DOHH2 (cell line): Measurements from ENCODE around the gene PAPOLB.
A peak's percentile ranks its signal among the peaks of the same experiment; 100 is the strongest.

ENCODE experiments used
- H3F3A ChIP-seq: fragments of 200-600 bp; sonication (generic), shearing (Covaris generic); 2 replicates; pipeline ENCODE4 v1.6.0; 2016; ENCODE audit warnings: antibody characterized with exemption, mild to moderate bottlenecking; ENCODE audit not compliant: control insufficient read depth, insufficient read depth
- H3K27ac ChIP-seq: fragments of 200-600 bp; sonication (generic); 2 replicates; pipeline ENCODE4 v1.5.1; 2014; ENCODE audit warnings: low read depth, mild to moderate bottlenecking, low read length, moderate library complexity
- H3K27me3 ChIP-seq: fragments of 200-600 bp; sonication (generic); 2 replicates; pipeline ENCODE4 v1.6.1; 2014; ENCODE audit warnings: mild to moderate bottlenecking, low read length, mixed read lengths; ENCODE audit not compliant: control insufficient read depth
- H3K36me3 ChIP-seq: fragments of 200-600 bp; sonication (generic); 2 replicates; pipeline ENCODE4 v1.6.1; 2014; ENCODE audit warnings: mild to moderate bottlenecking, low read length, moderate library complexity, mixed read lengths; ENCODE audit not compliant: control insufficient read depth
- H3K4me1 ChIP-seq: fragments of 200-600 bp; sonication (generic); 2 replicates; pipeline ENCODE4 v1.6.1; 2014; ENCODE audit warnings: mild to moderate bottlenecking, low read length, mixed read lengths; ENCODE audit not compliant: control insufficient read depth
- H3K4me2 ChIP-seq: fragments of 200-600 bp; sonication (generic); 2 replicates; pipeline ENCODE4 v1.6.0; 2014; ENCODE audit warnings: mild to moderate bottlenecking, low read length, moderate library complexity
- H3K4me3 ChIP-seq: fragments of 200-600 bp; sonication (generic); 2 replicates; pipeline ENCODE4 v1.5.1; 2014; ENCODE audit warnings: mild to moderate bottlenecking, low read length, mixed read lengths
- H3K79me2 ChIP-seq: fragments of 200-600 bp; sonication (generic); 2 replicates; pipeline ENCODE4 v1.6.1; 2014; ENCODE audit warnings: mild to moderate bottlenecking, low read length, mixed read lengths; ENCODE audit not compliant: control insufficient read depth
- H3K9me2 ChIP-seq: fragments of 200-600 bp; sonication (generic); replicated peaks from 2 replicates; pipeline ENCODE4 v1.6.1; 2014; ENCODE audit warnings: mild to moderate bottlenecking, low read length, mixed read lengths; ENCODE audit not compliant: control insufficient read depth
- H3K9me3 ChIP-seq: fragments of 200-600 bp; sonication (generic); 2 replicates; pipeline ENCODE4 v1.6.1; 2014; ENCODE audit warnings: antibody characterized with exemption, low read length, mixed read lengths; ENCODE audit not compliant: control insufficient read depth, insufficient read depth
- H4K20me1 ChIP-seq: fragments of 200-600 bp; sonication (generic); 2 replicates; pipeline ENCODE4 v1.6.0; 2014; ENCODE audit warnings: low read depth, mild to moderate bottlenecking, antibody characterized with exemption, low read length, moderate library complexity; ENCODE audit not compliant: control insufficient read depth, insufficient read depth
- EZH2phosphoT487 ChIP-seq: fragments of 200-600 bp; sonication (generic); IDR thresholded peaks from 2 replicates; pipeline ENCODE4 v1.6.1; 2017; ENCODE audit warnings: borderline replicate concordance, mild to moderate bottlenecking, antibody characterized with exemption, low read length, moderate library complexity, mixed read lengths
- TF ChIP-seq, protein P1 (sequence below): fragments of 200-600 bp; sonication (generic); IDR thresholded peaks from one replicate; pipeline ENCODE4 v1.5.1; 2014; ENCODE audit warnings: antibody characterized with exemption, mild to moderate bottlenecking, low read depth, low read length; ENCODE audit not compliant: poor library complexity, severe bottlenecking

PAPOLB gene

DNA sequence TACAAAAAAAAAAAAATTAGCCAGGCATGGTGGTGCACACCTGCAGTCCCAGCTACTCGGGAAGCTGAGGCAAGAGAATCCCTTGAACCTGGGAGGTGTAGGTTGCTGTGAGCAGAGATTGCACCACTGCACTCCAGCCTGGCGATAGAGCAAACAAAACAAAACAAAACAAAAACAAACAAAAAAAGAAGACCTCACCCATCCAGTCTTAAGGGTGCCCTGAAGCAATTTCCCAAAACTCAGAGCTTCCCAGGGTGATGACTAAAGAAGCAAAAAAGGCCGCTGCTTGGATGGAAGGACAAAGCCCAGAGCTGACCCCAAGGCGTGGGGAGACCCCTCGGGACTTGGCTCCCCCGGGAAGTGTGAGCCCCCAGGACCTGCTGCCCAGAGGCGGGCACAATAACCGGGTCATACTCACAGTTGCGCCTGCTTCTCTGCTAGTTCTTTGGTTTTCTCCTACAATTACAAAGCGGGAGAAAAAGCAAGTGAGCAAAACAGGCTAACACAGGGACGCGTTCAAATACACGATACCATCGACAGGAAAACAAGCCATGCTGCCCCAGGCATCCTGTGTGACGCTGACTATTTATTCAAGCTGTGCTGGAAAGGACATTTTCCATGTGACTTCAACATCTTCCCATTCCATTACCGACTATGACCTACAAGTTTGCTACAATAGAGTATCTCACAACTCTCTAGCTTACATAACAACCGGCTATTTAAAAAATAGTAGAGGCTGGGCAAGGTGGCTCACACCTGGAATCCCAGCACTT is 29.9 kb downstream of the PAPOLB start:
- no peaks in the 10 kb centered on the region for H3K79me2 ChIP-seq
- H3K9me3 ChIP-seq, result no peaks in the 10 kb centered on the region
- no peaks in the 10 kb centered on the region for H3K36me3 ChIP-seq
- no peaks in the 10 kb centered on the region for H3K27me3 ChIP-seq
- H3K4me2 ChIP-seq, result no peak overlapping the region
- no peaks in the 10 kb centered on the region for H3K4me1 ChIP-seq
- TF ChIP-seq, protein P1, sequence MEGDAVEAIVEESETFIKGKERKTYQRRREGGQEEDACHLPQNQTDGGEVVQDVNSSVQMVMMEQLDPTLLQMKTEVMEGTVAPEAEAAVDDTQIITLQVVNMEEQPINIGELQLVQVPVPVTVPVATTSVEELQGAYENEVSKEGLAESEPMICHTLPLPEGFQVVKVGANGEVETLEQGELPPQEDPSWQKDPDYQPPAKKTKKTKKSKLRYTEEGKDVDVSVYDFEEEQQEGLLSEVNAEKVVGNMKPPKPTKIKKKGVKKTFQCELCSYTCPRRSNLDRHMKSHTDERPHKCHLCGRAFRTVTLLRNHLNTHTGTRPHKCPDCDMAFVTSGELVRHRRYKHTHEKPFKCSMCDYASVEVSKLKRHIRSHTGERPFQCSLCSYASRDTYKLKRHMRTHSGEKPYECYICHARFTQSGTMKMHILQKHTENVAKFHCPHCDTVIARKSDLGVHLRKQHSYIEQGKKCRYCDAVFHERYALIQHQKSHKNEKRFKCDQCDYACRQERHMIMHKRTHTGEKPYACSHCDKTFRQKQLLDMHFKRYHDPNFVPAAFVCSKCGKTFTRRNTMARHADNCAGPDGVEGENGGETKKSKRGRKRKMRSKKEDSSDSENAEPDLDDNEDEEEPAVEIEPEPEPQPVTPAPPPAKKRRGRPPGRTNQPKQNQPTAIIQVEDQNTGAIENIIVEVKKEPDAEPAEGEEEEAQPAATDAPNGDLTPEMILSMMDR, result no peak
- H3K27ac ChIP-seq, result no peak overlapping the region
- H4K20me1 ChIP-seq, result no peaks in the 10 kb centered on the region
- no peaks in the 10 kb centered on the region for H3K9me2 ChIP-seq
- no peak overlapping the region for H3K4me3 ChIP-seq
- no peaks in the 10 kb centered on the region for H3F3A ChIP-seq

DNA sequence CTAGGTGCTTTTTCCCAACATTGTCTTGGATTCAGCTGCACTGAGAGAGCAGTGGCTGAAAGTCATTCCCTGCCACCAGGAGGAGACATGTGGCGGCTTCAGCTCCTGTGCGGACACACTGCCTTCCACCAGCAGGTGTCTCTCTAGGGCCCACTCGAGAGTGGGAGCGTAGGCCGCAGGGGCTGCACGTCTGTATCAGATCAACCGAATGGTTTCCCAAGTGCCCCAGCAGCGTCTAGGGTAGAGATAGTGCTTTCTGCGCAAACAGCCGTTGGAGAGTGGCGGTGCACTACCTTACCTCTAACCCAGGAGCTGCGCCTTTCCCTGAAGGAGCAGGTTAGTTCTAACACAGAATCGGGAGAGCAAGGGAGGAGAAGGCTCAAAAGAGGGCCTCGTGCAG is 31.7 kb downstream of the PAPOLB start:
- Histone ChIP-seq H3K4me3 (no peak overlapping the region), H3K27ac (no peak overlapping the region), H4K20me1 (no peaks in the 10 kb centered on the region), H3K4me1 (no peaks in the 10 kb centered on the region), H3K4me2 (no peak overlapping the region), H3K9me3 (no peaks in the 10 kb centered on the region), H3F3A (no peaks in the 10 kb centered on the region), H3K9me2 (no peaks in the 10 kb centered on the region), H3K27me3 (no peaks in the 10 kb centered on the region), H3K79me2 (no peaks in the 10 kb centered on the region), H3K36me3 (no peaks in the 10 kb centered on the region)
- TF ChIP-seq, protein P1, result peak; percentile 99
- TF ChIP-seq EZH2phosphoT487, result no peak

DNA sequence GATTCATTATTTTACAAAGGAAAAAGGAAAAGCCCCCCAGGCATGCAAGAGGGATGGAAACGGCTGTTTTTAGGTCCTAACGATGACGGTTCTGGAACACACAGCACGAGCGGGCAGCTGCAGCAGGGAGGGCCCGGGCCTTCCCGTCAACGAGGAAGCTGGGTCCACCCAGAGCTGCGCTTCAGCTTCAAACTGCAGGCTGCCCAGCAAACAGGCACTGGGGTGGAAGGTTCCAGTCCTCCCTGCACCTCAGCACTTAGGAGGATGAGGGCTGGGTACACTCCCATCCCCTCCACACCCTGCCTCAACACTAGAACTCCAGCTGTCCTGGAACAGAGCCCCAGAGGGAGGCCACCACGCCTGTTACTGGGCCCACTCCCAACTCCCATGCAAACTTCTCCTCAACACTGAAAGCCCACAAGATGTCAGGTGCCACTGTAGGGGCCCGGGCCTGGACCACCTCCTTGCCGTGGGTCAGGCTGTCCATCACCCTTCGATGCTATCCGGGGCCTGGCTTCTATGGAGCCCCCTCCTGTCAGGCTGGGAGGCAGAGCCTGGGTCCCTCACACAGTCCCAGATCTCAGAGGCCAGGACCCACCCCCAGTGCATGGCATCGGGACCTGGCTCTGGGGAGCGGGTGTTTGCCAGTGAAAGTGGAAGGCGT is 33.0 kb downstream of the PAPOLB start:
- H3K9me3 ChIP-seq, result no peaks in the 10 kb centered on the region
- no peaks in the 10 kb centered on the region for H4K20me1 ChIP-seq
- no peaks in the 10 kb centered on the region for H3F3A ChIP-seq
- no peaks in the 10 kb centered on the region for H3K27me3 ChIP-seq
- no peak for TF ChIP-seq EZH2phosphoT487
- TF ChIP-seq, protein P1, result no peak
- no peaks in the 10 kb centered on the region for H3K79me2 ChIP-seq
- H3K36me3 ChIP-seq, result no peaks in the 10 kb centered on the region
- H3K4me2 ChIP-seq, result no peak overlapping the region
- no peak overlapping the region for H3K27ac ChIP-seq
- H3K9me2 ChIP-seq, result no peaks in the 10 kb centered on the region
- no peak overlapping the region for H3K4me3 ChIP-seq
- H3K4me1 ChIP-seq, result no peaks in the 10 kb centered on the region
